A204.1 (cell line): Measurements from ENCODE around the gene ALG9.
"Not testable (repeated sequence)": the region's sequence is repeated elsewhere in the genome, so short reads cannot be mapped to it uniquely, and the experiment has no call there.

Source experiments
- FAIRE-seq: peaks from 2 replicates; lab custom pipeline; 2012; peaks lifted over from hg19 to GRCh38; lab: Jason Lieb, UNC

Gene ALG9

GRCh38 chr11:111870886-111871692, at the start of gene ALG9:
TSS of gene ALG9 (minus strand) at chr11:111871581. CDS start at chr11:111871482, 99 bp downstream.
- peak; percentile 29 for FAIRE-seq

DNA sequence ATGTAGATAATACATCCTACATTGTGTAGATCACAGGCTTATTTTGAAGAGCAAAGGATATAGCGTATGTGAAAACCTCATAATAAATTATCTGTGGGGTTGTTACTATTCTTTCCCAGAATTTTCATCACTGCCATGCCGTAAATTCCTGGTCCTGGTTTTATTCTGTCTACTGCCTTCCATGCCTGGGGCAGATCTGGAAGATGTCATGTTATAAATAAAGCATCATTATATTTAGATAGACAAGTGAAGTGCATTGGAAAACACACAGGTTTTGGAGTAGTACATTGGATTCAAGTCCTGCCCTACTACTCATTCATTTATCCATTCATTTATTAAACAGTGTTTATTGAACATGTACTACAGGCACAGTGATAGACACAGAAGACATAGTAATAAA, 49.5 kb upstream of the ALG9 start:
- FAIRE-seq: no peak

DNA sequence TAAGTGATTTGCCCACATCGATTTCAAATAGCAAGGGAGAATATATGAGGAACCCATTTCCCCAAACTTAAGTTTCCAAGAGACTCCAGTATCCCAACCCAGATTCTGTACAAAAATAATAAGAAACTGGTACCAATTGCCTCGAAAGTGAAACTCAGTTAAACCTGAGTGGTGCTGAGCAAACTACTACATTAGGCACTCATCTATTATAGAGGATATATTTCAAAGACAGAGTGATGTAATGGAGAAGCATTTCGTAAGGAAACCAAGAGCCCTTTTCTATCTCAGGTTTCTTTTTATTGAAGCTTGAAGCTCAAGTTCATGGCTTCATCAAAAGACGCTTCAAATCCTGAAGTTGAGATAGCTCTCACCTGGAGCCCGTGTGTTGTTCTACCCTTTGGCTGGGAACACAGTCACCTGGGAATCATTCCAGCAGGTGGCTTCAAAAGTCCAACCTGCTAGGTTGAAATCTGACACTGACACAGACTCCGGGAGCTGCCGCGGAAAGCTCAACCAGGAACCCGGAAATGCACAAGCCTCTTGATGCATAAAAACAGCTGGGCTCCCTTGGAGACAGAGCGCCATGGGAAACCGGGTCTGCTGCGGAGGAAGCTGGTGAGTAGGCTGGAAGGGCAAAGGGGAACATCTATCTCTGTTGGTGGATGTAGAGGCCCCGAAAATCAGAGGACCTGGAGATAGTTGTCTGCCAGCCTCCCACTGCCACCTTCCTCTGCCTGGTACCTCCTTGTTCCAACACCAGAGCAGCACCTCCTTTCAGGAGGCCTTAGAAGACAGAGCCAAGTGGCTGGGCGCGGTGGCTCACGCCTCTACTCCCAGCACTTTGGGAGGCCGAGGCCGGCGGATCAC, 47.2 kb upstream of the ALG9 start, which contains the start of gene C11orf52:
TSS of gene C11orf52 (plus strand) at position 524 of the 867 bp plus-strand sequence. CDS start at position 584, 60 bp downstream.
- FAIRE-seq: no peak

DNA sequence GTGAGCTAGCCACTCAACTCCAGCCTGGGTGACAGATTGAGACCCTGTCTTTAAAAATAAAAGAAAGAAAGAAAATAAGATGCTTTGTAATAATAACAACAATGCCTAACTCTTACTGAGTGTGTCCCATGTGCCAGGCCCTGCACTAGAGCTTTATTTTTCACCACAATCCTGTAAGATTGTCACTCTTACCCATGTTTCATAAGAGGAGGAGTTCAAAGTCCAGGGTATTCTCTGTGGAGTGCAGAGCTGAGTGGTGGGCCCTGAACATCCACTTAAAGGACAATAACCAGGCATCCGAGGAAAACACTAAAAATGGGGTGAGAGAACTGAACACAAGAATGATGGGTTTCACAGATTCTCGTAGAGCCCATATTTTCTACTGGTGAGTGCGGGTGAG, 46.4 kb upstream of the ALG9 start:
- FAIRE-seq: no peak

DNA sequence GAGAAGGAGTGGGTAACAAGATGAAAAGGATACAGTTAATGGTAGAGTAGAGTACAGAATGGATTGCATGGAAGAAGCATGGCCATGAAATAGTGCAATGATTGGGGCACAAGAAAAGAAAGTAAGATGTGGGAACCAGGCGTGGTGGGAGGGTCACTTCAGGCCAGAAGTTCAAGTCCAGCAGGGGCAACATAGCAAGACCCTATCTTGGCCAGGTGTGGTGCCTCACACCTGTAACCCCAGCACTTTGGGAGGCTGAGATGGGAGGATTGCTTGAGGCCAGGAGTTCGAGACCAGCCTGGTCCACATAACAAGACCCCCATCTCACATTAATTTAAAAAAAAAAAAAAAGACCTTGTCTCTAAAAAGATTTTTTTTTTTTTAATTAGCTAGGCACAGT, 45.9 kb upstream of the ALG9 start:
- FAIRE-seq: no peak

- no peak for FAIRE-seq
These were observed 45.4 kb upstream of the ALG9 start for GRCh38 chr11:111916768-111917167.

GRCh38 chr11:111913997-111914396, 42.6 kb upstream of the ALG9 start:
- FAIRE-seq: no peak

- FAIRE-seq: no peak
These were observed 41.9 kb upstream of the ALG9 start for GRCh38 chr11:111913031-111913861.

DNA sequence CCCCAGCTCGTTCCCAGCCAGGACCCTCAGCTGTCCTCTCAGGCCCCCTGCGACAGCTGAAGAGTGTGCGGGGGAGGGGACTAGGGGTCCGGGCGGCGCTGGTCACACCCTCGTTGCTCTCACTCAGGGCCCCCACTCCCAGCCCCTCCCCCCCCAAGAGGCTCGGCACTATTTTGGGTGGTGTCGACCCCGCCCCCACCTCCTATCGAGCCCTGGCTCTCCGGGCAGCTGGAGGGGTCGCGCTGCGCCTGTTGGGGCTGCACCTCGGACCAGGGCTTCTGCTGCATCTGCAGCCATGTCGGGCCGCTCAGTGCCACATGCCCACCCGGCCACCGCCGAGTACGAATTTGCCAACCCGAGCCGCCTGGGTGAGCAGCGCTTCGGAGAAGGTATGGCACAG, 41.2 kb upstream of the ALG9 start, which contains the start of gene HSPB2:
TSS of gene HSPB2 (plus strand) at position 200 of the 400 bp plus-strand sequence. CDS start at position 296, 96 bp downstream.
- no peak for FAIRE-seq

DNA sequence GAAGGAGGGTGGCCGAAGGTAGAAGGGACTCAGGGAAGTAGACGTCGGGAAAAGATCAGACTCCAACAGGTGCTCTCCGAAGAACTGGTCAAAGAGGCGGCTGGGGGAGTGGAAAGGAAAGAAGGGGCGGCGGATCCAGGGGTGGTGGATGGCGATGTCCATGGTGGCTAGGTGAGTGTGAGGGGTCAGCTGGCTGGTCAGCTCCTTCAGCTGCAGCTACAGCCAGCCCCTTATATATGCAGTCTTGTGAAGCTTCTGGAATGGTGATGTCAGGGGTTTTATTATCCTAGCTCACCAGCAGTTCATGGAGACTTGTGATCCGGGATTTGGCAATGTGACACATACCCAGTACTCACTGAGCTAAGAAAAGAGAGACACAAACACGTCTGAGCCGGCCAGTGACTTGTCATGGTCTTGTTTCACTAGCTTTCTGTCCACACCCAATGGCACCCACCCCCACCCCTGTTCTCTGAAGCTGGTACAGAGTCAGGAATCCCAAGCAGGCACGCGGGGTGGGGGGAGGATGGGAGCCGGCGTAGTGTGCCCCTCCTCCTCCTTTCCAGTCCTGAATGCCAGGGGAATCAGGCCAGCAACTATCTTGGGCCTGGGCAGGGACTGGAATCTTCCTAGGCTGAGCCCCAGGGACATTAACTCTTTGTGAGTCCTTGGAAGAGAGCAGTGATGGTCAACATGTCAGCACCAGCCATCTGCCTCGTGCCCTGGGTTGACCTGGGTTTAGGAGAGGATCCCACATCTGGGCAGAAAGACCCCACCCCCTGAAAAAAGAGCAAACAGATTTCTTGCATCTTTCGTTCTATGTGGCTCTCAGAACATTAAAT, 40.4 kb upstream of the ALG9 start, which contains the start of gene CRYAB:
TSS of gene CRYAB (minus strand) at position 208 of the 839 bp plus-strand sequence. CDS start at position 162, 46 bp downstream.
- no peak for FAIRE-seq

DNA sequence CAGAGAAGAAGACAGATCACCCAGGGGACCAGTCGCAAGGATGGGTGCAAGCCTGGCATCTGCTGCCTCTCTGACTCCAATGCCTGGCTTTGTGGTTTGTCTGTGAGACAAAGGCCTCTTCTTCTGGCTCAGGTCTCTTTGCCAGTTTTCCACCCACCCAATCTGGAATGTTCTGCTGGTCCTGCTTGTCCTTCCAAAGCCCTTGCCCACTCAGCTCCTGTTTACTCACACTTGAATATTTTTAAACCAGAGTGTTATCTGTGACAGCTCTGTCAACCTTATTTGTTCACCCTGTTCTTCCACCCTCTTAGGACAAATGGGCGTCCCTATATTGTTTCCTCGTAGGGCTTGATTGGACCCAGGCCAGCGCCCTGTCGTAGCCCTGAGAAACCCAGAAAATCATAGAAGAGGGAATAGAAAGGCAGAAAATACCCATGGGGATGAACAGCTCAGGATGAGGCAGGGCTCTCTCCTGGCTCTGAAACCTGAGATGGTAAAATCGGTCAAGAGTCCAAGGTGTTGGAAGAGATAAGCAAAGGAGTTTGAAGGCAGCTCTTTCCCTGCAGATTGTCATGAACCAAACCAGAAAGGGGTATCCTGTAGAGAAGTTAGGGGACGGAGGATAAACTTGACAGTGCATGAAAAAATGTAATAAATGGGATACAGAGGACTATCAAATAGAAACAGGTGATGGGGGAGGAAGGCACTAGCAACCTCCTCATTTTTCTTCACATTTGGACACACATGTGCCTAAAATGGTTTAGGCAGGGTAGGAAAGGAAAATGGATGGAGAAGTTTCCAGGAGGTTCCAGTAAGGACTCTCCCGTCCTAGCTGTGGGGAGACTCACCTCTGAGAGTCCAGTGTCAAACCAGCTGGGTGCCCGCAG, 39.5 kb upstream of the ALG9 start:
- no peak for FAIRE-seq

- no peak for FAIRE-seq
These were observed 38.0 kb upstream of the ALG9 start for GRCh38 chr11:111909378-111909777.

DNA sequence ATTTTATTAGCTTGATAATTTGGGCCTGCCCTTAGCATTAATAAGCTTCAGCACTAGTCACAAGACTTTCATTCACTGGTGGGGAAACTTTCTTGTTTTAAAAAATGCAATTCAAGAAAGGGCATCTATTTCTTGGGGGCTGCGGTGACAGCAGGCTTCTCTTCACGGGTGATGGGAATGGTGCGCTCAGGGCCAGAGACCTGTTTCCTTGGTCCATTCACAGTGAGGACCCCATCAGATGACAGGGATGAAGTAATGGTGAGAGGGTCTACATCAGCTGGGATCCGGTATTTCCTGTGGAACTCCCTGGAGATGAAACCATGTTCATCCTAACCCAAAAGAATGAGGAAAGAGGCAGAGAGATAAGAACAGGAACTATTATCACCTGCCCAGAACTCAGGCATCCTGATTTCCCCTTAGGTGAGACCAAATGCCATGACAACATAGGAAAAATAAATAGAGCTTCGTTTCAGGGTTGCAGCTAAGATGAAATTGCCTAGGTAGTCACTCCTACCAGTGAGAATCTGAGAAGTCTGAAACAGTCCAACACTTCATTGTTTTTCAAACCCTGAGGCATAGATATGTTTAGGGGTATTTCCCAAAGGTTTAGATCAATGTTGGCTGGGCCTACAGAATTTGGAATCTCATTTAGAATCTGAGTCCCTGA, 37.4 kb upstream of the ALG9 start:
- FAIRE-seq: no peak

GRCh38 chr11:111906680-111907079, 35.3 kb upstream of the ALG9 start:
- FAIRE-seq: no peak

DNA sequence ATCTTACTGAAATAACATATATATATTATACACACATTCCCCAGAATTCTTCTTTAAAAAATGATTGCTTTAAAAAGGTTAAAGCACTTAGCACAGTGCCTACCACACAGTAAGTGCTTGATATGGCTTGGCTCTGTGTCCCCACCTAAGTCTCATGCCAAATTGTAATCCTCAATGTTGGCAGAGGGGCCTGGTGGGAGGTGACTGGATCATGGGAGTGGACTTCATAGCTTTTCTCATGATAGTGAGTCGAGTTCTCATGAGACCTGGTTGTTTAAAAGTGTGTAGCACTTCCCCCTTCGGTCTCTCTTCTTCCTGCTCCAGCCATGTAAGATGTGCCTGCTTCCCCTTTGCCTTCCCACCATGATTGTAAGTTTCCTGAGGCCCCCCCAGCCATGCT, 34.0 kb upstream of the ALG9 start:
- FAIRE-seq: no peak

GRCh38 chr11:111886844-111887243, 15.5 kb upstream of the ALG9 start:
- FAIRE-seq: no peak

DNA sequence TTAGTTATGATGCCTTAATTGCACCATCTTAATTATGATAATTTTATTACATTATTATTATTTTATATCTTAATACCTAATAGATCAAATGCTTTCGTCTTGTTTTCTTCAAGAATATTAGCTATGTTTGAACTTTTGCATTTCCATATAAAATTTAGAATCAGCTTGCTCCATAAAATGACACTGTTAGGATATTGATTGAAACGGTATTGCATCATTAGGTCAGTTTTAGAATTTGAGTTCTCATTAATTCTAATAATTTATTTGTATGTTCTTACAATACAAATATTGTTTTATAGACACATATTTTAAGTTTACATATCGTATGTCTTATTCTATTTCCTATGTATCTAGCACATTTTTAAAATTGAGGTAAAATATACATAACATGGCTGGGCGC, 14.7 kb upstream of the ALG9 start:
- peak; percentile 21 for FAIRE-seq

DNA sequence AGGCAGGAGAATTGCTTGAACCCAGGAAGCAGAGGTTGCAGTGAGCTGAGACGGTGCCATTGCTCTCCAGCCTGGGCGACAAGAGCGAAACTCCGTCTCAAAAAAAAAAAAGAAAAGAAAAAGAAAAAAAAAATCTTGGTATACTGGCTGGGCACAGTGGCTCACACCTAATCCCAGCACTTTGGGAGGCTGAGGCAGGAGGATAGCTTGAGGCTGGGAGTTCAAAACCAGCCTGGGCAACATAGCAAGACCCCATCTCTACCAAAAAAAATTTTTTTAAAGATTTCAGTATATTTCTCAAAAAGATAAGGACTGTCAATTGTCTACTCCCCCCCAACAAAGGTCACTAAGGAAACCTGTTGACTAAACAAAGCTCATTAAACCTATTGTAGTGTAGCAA, 13.7 kb upstream of the ALG9 start:
- FAIRE-seq: not testable (repeated sequence)

DNA sequence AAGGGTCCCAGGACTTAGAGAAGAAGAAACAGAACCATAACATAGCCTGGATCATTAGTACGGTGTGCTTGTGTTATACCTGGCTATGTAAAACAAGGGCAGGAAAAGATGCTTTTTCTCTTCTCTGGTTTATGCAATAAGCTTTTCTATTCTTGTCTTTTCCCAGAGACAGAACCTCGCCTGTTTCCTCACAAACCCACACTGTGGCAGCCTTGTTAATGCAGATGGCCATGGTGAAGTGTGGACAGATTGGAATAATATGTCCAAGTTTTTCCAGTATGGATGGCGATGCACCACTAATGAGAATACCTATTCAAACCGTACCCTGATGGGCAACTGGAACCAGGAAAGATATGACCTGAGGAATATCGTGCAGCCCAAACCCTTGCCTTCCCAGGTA, 10.8 kb upstream of the ALG9 start:
- no peak for FAIRE-seq

GRCh38 chr11:111879637-111879960, 8.2 kb upstream of the ALG9 start:
- FAIRE-seq: no peak
